ENCODE results near the gene SLC27A4.

The SLC27A4 gene

DNA sequence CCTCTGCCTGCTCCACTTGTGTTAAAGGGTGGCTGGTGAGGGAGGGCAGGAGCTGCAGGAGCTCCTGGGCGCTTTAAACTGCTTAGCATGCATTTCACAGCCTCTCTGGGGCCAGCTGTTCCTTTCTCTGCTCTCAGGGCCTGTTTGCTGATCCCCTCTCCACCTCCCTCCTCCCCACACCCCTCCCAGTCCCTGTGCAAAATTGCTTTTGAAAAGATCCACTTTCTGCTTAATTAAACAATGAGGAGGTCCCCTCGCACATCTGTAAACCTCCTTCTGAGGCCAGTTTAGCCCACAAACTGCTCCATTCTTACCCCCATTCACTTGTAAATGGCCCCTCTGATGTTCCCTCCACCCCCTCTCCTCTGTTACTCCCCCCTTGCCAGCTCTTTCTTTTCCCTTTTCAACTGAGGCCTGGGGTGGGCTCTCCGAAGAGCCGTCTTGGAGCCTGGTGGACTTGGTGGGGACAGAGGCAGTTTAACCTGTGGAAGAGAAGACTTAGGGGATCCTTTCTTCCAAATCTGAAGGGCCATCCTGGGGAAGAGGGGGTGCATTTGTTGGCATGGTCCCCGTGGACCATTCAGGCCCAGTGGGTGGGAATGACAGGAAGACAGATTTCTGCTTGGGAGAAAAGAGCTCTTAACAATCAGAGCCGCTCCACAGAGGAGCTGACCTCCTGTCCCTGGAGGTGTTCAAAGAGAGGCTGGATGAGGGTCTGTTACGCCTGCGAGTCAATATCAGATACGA, 42.9 kb downstream of the SLC27A4 start:
- peak in 41 of 42 donors; percentile 36 to 90 (median 78) for DNase-seq
- intact Hi-C loops (cut with DNase I) = no loop called here

DNA sequence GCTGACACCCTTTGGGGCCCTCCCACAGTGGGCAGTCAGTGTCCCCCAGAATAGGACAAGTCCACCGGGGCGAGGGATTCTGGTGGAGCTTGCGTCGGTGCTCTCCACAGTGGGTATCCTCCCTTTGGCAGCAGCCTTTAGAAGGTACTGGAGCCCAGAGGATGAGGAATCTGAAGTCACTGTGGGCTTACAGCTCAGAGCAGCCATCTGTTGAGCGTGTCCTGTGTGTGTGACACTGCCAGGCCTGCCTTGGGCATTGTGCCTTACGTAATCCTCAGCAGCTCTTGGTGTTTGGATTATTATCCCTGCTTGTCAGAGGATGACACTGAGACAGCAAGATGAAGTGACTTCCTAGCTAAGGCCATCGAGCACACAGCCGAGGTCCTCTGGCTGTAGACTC, 43.5 kb downstream of the SLC27A4 start:
- intact Hi-C loops (cut with DNase I) = no loop called here
- peak in 41 of 42 donors; percentile 46 to 90 (median 75) for DNase-seq

DNA sequence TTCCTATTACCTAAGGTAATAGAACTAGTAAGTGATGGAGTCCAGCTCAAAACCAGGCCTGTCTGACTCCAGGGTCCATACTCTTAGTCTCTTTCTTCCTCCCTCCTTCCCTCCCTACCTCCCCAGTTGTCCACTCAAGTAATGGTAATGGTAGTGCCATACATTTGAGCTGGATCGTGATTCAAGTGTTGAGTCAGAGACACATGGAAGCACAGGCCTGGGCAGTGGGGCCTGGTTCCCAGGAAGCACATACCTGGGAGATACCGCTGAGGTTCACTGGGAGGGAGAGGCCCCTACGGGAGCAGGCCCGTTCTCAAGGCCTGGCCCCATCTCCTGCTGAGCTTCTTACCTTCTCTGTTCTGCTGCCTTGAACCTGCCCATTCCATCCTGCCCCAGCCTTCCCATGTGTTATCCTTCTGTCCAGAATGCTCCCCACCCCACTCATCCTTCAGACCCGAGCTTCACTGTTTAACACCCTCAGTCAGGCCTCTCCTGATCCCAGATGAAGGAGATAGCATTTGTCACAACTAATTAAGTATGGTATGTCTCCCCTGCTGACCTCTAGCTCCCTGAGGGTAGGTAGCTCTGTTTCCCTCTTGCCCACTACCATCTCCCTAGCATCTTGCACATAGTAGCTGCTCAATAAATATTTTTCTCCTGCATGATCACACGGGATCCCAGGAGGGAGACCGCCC, 44.6 kb downstream of the SLC27A4 start:
- intact Hi-C loops (cut with DNase I) = no loop called here
- DNase-seq = no peak

DNA sequence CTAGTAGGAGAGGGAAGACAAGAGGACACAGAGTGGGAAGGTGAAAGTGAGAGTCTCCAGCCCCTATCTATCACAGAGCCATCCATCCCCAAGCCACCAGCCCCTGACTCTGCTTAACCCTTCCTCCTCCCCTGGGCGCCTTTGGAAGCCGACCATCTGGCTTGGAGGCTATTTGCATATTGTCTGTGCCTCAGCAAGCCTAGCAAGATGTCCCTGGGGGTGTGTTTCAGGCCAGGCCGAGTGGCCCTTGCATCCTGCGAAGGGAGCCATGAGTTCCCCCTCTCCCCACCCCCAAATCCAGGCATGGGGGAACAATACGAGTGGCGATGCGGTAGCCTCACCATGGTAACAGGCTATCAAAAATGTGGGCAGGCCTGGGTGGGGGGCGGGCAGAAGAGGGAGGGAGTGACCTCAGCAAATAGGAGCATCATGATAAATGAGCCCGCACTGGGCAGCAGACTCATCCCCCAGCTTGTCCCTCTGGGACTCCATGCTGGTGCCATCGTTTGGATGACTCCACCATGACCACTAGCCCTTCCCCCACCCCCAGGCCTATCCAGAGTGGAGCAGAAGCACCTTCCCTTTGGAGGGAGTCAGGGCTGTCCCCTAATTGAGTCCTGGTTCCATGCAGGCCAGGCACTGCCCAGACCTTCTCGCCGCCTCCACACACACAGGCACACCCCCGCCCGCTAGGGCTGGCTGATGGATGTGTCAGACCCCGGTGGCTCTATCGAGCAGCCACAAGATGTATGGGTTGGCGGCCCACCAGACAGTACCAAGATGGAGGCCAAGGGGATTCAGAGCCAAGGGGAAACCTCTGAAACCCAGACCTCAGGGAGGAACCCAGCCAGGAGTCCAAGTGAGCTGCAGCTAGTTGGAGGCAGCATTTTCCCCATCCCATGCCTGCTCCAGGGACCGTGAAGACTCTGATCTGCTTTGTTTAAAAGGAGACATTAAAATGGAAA, 45.5 kb downstream of the SLC27A4 start:
- peak in 1 of 42 donors; percentile 26 for DNase-seq
- intact Hi-C loops (cut with DNase I) = no loop called here

DNA sequence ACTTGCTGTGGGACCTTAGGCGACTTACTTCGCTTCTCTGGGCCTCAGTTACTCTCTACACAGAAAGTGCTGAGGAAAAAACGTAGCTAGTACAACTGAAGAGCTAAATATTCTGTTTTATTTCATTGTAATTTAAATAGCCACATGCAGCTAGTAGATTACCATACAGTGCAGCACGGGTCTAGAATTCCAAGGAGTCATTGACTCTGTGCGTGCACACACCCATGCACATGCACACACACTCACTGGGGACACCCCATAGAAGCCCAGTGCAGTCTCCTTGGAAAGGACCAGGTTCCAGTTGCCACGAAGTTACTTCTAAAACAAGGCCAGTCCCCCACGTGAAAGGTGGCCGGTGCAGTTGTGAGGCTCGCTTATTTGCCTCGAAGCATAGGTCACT, 47.8 kb downstream of the SLC27A4 start:
- DNase-seq = no peak

DNA sequence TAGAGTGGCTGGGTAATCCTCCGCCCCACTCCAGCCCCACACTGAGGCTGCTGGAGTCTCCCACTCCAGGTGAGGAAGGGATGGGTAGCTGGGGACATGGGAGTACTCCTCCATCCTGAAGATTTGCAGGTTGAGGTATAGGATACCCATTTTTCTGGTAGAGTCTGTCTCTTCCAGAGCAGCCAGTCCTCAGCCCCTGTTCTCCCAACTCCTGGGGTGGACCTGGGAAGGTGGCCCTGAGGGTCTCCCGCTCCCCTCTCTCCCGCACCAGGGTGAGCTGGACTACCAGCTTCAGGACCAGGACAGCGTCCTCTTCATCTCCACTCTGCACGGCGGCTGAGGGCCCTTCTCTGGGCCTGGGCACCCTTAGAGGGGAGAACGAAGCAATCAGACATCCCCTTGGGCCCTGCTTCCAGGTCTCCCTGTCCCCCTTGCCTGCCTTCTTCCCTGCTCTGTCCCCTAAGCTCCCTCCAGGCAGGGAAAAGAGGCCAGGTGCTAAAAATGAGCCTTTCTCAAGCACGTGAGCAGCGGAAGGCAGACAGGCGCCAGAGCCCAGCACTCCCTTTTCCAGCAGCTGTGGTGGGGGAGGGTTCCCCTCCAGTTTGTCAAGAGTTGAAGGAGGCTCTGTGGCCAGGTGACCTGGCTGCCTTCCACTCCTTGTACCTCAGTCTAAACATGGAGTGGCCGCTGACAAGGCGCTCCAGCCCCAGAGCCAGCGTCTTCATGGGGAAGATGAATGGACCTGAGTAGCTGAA, 49.2 kb downstream of the SLC27A4 start:
- peak in 15 of 42 donors; percentile 30 to 70 (median 50) for DNase-seq
- intact Hi-C loops (cut with DNase I) = no loop called here

More for the DNA sequence above, 47.8 kb downstream of the SLC27A4 start:
- intact Hi-C loops (cut with DNase I) = no loop called here

DNA sequence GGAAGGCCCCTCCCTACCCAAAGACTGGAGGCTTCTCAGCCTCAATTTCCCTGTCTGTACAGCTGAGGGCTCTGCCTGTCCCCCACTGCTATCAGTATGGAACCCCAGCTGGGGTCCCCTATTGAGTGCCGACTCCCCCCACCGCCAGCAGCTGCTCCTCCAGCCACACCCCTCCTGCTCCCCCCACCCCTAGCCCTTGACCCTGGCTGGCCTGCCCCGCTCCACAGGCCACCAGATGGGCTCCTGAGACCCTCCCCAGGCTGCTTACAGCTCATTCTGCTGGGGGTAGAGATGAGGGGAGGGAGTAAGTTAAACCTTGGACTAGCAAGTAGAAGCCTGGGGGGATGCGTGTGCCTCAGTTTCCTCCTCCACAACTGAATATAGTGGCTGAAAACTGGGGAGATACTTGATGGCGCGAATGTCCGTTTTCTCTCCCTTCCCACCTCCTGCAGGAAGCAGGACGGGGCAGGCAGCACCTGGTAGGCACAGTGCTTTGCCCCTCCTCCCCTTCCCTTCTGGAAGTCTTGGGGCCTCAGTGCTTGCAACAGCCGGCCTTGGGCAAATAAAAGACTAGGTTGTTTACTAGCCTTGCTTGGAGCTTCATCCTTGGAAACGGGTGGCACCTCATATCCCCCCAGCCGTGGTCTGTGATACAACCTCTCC, 50.0 kb downstream of the SLC27A4 start:
- intact Hi-C loops (cut with DNase I) = no loop called here
- DNase-seq = peak in 8 of 42 donors; percentile 25 to 62 (median 43)

DNA sequence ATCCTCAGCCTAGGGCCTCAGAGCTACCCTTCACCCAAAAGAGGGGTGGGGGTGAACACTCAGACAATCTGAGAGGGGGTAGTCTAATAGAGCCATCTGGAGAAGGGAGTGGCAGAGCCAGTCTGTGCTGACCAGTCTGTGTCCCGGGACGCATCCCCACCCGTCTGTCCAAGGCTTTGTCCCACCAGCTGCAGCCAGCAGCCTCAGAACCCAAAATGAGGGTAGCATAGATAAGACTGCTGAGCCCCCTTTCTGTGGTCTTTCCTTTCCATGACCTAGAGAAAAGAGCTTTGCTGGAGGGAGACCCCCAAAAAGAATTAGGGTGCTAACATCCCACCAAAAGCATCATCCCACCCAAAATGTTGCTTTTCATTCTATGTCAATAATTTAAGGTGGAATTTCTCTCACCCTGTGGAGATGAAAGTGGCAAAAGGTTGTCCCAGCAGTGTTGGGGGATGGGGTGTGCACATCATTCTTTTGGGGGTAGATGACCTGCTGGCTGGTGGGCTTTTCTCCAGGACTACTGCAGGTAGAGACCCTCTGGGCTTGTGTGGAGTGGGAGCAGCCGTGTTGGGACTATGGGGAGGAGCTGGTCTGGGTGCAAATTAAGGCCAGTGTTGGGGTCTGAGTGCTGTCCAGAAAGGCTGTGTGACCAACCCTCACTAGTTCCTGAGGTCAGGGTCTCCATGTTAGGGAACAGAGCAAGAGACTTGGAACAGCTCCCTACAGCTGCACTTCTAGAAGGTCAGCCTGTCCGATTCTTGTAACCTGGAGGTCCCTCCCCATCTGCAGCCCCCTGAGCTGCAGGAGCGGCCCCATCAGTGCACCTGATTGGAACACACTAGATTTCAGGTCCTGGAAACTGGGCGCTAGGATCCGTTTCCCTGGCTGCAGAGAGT, 50.7 kb downstream of the SLC27A4 start:
- intact Hi-C loops (cut with DNase I) = no loop called here
- DNase-seq = peak in 38 of 42 donors; percentile 44 to 88 (median 75)

DNA sequence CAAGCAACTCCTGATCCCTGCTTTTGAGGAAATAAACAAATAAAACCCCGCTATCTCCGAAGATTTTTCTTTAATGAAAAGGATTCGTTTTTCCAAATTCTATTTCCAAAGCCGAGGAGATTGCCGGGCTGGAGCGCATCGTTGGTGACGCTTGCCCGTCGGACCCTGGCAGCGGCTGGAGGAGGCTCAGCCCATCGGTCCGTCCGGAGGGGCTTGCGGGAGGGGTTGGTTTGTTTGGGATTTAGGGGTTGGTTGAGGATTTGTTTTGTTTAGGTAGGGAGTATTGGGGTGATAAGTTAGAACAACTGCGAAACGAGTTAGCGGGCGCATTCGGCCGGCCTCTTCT, 51.6 kb downstream of the SLC27A4 start:
- DNase-seq = peak in 1 of 42 donors; percentile 53
- intact Hi-C loops (cut with DNase I) = no loop called here

DNA sequence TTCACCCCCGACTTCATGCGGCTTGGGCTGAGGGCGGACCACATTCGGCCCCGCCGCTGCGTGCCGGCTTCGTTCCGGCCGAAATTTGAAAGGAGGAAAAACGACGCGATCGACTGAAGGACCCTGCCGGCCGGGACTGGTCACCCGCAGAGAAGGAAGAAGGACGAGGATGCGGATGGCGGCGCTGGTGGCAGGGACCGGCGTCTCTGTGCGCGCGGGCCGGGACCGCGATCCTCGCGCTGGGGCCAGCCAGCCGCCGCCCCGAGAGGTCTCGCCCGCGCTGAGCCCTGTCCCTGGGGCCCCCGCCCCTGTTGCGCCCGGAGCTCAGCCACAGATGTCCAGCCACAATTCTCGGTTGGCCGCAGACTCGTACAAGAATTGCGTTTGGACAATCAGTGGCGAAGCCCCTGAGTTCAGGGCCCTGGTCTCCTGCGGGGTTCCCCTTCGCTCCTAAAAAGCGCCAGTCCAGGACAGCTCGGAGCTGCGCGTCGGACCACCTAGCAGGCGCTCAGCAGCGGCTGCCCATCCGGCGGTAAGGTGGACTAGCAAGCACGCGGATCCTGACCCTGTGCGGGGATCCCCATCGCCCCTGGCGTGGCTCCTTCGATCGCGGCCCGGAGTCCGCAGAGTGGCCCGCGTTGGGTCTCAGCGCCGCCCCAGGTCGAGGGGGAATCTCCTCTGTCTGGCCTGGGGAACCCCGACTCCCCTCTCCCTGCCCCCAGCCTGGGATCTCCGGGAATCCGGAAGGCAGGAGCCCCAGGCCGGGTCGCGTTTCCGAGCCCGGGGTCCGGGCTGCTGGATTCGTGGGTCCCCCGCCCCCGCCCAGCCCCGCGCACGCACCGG, 52.2 kb downstream of the SLC27A4 start:
- peak in 3 of 42 donors; percentile 16 to 56 (median 49) for DNase-seq
- intact Hi-C loops (cut with DNase I) = no loop called here

DNA sequence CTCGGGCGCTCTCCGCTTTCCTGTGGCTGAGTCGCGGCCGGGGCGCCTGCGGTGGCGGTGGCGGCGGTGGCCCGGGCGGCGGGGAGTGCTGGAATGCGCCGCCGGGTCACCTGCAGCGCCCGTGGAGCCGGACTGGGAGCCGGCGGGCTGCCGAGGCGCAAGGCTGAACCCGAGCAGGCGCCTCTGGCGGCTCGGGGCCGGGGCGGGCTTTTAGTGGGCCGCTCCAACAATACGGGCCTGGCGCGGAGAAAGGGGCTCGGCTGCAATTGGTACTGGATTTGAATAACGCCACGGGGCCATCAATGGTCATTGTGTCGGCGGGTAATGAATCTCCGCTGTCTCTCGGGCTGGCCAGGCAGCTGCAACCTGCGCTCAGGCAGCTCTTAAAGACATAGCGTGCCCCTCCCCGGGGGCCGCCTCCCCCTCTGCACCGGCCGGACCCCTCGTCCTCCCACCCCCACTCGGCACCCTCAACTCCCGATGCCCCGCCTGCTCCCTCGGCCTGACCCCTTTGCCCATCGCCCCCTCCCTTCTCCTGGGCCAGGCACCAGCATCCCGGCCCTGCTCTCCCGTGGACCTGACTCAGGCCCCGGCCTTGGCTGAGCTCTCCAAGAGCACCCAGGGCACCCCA, 52.9 kb downstream of the SLC27A4 start:
- intact Hi-C loops (cut with DNase I) = no loop called here
- DNase-seq = peak; percentile 67 to 97 (median 90)

DNA sequence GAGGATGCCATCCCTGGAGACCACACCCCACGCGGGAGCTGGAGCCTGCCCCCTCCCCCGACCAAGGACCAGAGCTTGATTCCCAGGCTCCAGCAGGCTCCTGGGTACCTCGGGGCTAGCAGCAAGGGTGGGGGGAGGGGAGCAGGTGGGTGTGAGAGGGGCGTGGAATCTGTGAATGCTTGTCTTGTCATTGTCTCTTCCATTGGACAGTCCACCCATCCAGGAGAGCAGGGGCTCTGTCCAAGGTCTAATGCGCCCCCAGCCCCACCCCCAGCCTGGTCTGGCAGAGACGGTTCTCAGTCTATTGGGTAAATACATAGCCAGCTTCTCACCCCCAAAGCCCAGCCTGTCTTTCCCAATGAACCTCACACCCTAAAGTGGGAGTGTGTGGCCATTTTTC, 53.6 kb downstream of the SLC27A4 start:
- peak in 4 of 42 donors; percentile 28 to 73 (median 40) for DNase-seq
- intact Hi-C loops (cut with DNase I) = loop anchor here (2.0 kb wide), 1 partner anchor 15 kb away; no protein-coding TSS in a partner anchor

DNA sequence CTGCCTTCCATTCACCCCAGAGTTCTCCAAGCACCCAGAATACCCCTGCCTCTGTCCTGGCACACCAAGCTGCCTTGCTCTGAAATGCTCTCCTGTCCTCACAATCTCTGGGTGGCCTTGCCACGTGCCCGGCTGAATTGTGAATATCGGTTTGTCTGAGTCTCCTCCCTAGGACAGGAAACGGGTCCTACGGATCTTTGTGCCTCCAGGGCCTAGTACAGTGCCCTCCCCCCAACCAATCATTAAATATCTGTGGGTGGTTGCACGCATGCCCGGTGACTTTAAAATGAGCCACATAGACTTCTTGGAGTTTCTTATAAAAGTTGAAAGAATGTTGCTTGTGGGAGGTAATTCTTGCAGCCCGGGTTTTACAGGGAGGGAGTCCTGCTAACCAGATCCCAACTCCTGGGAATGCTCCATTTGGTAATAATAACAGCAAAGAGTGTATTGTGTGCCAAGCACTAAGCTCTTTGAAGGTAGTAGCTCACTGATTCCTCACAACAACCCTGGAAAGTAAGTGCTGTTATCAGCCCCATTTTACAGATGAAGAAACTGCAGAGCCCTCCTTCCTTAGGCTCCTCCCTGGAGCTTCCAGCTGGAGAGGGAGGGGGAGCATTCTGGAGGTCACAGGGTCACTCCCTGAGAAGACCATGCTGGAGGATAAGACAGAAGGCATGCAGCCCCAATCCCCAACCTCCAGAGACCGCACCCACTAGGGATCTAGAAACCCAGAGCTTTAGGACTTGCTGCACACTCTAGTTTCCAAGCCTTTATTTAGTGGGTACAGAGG, 54.2 kb downstream of the SLC27A4 start:
- intact Hi-C loops (cut with DNase I) = loop anchor here (2.0 kb wide), 1 partner anchor 14 kb away; no protein-coding TSS in a partner anchor
- DNase-seq = peak in 36 of 42 donors; percentile 52 to 88 (median 72)

DNA sequence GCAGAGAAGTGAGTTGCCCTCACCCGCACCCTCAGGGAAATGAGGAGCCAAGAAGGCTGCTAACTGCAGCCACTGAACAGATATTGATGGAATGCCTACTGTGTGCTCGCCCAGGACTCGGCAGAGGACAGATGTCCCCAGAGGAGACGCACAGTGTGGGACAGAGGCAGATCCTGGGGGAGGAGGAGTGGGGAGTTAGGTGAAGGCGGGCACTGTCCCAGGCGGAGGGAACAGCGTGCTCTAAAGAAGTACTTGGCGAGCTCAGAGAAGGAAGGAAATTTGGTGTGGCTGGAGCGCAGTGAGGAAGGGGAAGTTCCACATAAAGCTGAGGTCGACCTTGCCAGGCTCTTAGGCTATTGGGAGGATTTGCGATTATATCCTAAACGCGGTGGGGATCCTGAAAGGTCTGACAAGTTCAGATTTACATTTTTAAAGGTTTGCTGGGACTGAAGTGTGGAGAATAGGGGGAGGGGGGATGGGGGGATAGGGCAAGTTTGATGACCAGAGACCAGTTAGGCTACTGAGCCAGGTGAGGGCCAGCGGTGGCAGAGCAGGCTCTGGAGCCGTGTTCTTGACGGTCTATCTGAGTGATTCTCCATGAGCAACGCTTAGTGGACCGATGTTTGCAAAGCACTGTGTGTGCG, 56.8 kb downstream of the SLC27A4 start:
- peak in 7 of 42 donors; percentile 32 to 61 (median 52) for DNase-seq
- intact Hi-C loops (cut with DNase I) = no loop called here

Data from head of caudate nucleus (tissue), 42 donors.